Lower lobe of right lung (tissue), 2 donors: ENCODE data around the gene ARL6IP5. TPM values are rescaled to one million over a fixed set of nuclear protein-coding genes. Genes with fewer than 3 reads are reported as not detected.
A peak's percentile ranks its signal among the peaks of the same experiment; 100 is the strongest.

Source experiments
- ATAC-seq, 2 donors: fragments of 200-7000 bp; cut with Tn5 transposase; one replicate each; pipeline ENCODE4 v1.9.1; 2020 to 2022; ENCODE audit warnings: mild to moderate bottlenecking in 2 of 2, moderate library complexity in 2 of 2
- DNase-seq: peaks from one replicate; pipeline ENCODE4 v3.0.0-alpha.2; 2020
- H3K27ac ChIP-seq: fragments of 200-600 bp; one replicate; pipeline ENCODE4 v1.8.0; 2022
- H3K27me3 ChIP-seq: fragments of 200-600 bp; one replicate; pipeline ENCODE4 v1.8.0; 2022; ENCODE audit warnings: low read depth
- H3K36me3 ChIP-seq: fragments of 200-600 bp; one replicate; pipeline ENCODE4 v1.8.0; 2022; ENCODE audit warnings: mild to moderate bottlenecking
- H3K4me1 ChIP-seq: fragments of 200-600 bp; one replicate; pipeline ENCODE4 v1.8.0; 2022
- H3K4me3 ChIP-seq: fragments of 200-600 bp; one replicate; pipeline ENCODE4 v1.8.0; 2022; ENCODE audit warnings: mild to moderate bottlenecking
- H3K9me3 ChIP-seq: fragments of 200-600 bp; one replicate; pipeline ENCODE4 v1.8.0; 2022
- CTCF ChIP-seq: fragments of 200-600 bp; IDR thresholded peaks from one replicate; pipeline ENCODE4 v1.8.0; 2022; ENCODE audit warnings: antibody characterized with exemption, mild to moderate bottlenecking
- intact Hi-C: fragments of 100-400 bp; cut with DNase I; formaldehyde crosslinking; loops from one replicate; pipeline ENCODE4 v1.11.0; 2022
- long read RNA-seq: library from polyadenylated mRNA; unstranded; transcript quantifications from one replicate; pipeline ENCODE4 v2.0.0, GENCODE V29; 2021
- total RNA-seq: library from RNA; stranded (reverse); fragmentation: NEBNext Ultra II Directional; extraction: Animal tissue kit (Norgen Biotek cat#: 25700); gene quantifications from one replicate; pipeline ENCODE4 v1.2.1, GENCODE V29; 2021
- donor health status: DM: no; HTN: yes; CAD: no; lungs with severe emphysema.

The ARL6IP5 gene
- 138 TPM for total RNA-seq
- long read RNA-seq, transcript ARL6IP5-201 (3 exons, 2,101 nt), result major isoform, 398 of 413 reads
- long read RNA-seq, partial matches to known transcripts, result 2 of 413 reads
- long read RNA-seq, other reads (novel, unspliced or antisense), result 11 of 413 reads

- Histone ChIP-seq H3K27ac (peak within 1 kb of the TSS; percentile 92), H3K9me3 (no peaks in the 10 kb centered on the region), H3K4me3 (peak within 1 kb of the TSS; percentile 92), H3K27me3 (no peaks in the 10 kb centered on the region), H3K4me1 (peaks cover 72% of the 10 kb centered on the region), H3K36me3 (no peaks in the 10 kb centered on the region)
- TF ChIP-seq CTCF, result no peak
- intact Hi-C loops, result no loop called here
- peak; percentile 80 to 87 for ATAC-seq
- peak; percentile 96 for DNase-seq
Observed at GRCh38 chr3:69084326-69085167, at the start of gene ARL6IP5. Gene ARL6IP5, plus strand, starts transcription at chr3:69084937. Its CDS starts 111 bp downstream, at chr3:69085048.

GRCh38 chr3:69044608-69045007 is 40.1 kb upstream of the ARL6IP5 start:
- Histone ChIP-seq H3K4me3 (no peak overlapping the region), H3K36me3 (peaks cover 87% of the 10 kb centered on the region), H3K27ac (no peak overlapping the region), H3K4me1 (peaks cover 34% of the 10 kb centered on the region), H3K27me3 (no peaks in the 10 kb centered on the region), H3K9me3 (no peaks in the 10 kb centered on the region)
- no peak for ATAC-seq
- TF ChIP-seq CTCF, result no peak
- intact Hi-C loops, result no loop called here
- DNase-seq, result no peak

GRCh38 chr3:69048990-69049389 is 35.7 kb upstream of the ARL6IP5 start:
- Histone ChIP-seq H3K4me3 (no peak overlapping the region), H3K4me1 (peaks cover 54% of the 10 kb centered on the region), H3K9me3 (no peaks in the 10 kb centered on the region), H3K36me3 (peaks cover 46% of the 10 kb centered on the region), H3K27ac (no peak overlapping the region), H3K27me3 (no peaks in the 10 kb centered on the region)
- no peak for DNase-seq
- TF ChIP-seq CTCF, result no peak
- ATAC-seq, result no peak
- intact Hi-C loops, result no loop called here

GRCh38 chr3:69051756-69052471 is 32.8 kb upstream of the ARL6IP5 start, which contains the start of gene TMF1:
Gene TMF1, minus strand, starts transcription at chr3:69052333. Its CDS starts 247 bp downstream, at chr3:69052086.
- TF ChIP-seq CTCF, result no peak
- intact Hi-C loops, result no loop called here
- ATAC-seq, result peak; percentile 99
- DNase-seq, result peak; percentile 99
- Histone ChIP-seq H3K27ac (peak within 1 kb of the TSS; percentile 95), H3K36me3 (peaks cover 56% of the 10 kb centered on the region), H3K27me3 (no peaks in the 10 kb centered on the region), H3K4me3 (peak within 1 kb of the TSS; percentile 86), H3K9me3 (no peaks in the 10 kb centered on the region), H3K4me1 (peaks cover 39% of the 10 kb centered on the region)

GRCh38 chr3:69052472-69052898 is 32.3 kb upstream of the ARL6IP5 start:
- H3K27me3 ChIP-seq, result no peaks in the 10 kb centered on the region
- ATAC-seq, result peak in 1 of 2 donors; percentile 1
- H3K36me3 ChIP-seq, result peaks cover 54% of the 10 kb centered on the region
- H3K4me1 ChIP-seq, result peaks cover 33% of the 10 kb centered on the region
- peak overlapping the region; percentile 95 for H3K27ac ChIP-seq
- intact Hi-C loops, result no loop called here
- no peak for TF ChIP-seq CTCF
- H3K4me3 ChIP-seq, result peak overlapping the region; percentile 86
- DNase-seq, result no peak
- H3K9me3 ChIP-seq, result no peaks in the 10 kb centered on the region
